Measurements from ENCODE around the gene SYMPK. TPM values are rescaled to one million over a fixed set of nuclear protein-coding genes. Genes with fewer than 3 reads are reported as not detected.

The SYMPK gene
- total RNA-seq, 1 donor from 2014 or later: 70.0 TPM

DNA sequence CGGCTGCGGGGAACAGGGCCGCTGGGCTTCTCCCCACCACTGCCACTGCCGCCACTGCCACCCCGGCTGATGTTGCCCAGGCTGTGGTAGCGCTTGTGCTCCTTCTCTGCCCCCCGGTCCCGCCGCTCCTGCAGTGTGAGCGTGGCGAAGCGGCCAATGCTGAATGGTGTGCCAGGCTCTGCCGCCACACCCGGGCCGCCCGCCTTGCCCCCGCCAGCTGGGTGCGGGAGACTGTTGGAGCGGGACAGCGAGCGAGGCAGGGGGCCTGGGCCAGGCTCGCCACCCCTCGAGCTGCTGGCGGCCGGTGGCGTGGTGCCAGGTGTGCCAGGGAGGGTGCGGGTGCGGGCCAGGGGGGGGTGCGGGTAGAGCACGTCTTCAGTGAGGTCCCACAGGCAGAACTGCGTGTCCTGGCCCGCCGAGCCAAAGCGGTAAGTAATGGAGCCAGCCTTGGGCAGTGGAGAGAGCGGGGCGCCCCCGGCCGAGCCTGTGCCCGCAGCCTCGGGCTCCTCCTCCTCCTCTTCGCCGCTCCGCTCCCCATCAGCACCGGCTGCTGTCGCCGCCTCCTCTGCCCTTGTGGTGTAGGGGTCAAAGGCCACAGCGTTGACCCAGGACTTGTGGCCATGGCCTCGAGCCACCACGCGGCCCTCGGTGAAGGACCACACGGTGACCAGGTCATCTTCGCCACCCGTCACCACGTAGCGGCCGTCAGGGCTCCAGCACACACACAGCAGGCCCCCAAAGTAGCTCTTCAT lies 77.0 kb downstream of the SYMPK start:
- peaks cover 55% of the 10 kb centered on the region for H3K79me2 ChIP-seq (ENCODE audit: insufficient read depth, low read length)
- no peak for TF ChIP-seq EZH2 (IDR thresholded peaks at IDR 0.05; ENCODE audit: insufficient read depth, low read length)
- TF ChIP-seq, protein P1, sequence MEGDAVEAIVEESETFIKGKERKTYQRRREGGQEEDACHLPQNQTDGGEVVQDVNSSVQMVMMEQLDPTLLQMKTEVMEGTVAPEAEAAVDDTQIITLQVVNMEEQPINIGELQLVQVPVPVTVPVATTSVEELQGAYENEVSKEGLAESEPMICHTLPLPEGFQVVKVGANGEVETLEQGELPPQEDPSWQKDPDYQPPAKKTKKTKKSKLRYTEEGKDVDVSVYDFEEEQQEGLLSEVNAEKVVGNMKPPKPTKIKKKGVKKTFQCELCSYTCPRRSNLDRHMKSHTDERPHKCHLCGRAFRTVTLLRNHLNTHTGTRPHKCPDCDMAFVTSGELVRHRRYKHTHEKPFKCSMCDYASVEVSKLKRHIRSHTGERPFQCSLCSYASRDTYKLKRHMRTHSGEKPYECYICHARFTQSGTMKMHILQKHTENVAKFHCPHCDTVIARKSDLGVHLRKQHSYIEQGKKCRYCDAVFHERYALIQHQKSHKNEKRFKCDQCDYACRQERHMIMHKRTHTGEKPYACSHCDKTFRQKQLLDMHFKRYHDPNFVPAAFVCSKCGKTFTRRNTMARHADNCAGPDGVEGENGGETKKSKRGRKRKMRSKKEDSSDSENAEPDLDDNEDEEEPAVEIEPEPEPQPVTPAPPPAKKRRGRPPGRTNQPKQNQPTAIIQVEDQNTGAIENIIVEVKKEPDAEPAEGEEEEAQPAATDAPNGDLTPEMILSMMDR (IDR thresholded peaks at IDR 0.05; ENCODE audit: insufficient read depth, low read depth, low read length): no peak

DNA sequence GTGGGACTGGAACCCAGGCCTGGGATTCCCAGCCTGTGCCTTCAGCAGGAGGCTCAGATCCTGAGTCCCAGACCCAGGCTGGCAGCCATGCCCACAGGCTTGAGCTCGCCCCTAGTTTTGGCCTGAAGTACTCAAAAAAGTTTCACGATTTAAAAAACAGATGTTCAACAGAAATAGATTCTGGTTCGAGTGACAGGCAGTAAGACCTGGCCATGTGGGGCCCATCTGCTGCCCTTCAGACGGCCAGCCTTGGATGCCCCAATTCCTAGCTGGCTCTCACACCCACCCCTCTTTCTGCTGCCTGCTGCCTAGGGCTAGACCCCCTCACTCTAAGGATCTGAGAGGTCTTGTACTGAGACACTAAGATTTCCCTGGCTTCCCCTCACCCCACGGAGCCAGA lies 77.8 kb downstream of the SYMPK start:
- TF ChIP-seq EZH2 (IDR thresholded peaks at IDR 0.05; ENCODE audit: insufficient read depth, low read length): no peak
- TF ChIP-seq, protein P1 (IDR thresholded peaks at IDR 0.05; ENCODE audit: insufficient read depth, low read depth, low read length): no peak

More for the DNA sequence above, 77.0 kb downstream of the SYMPK start:
- Mint-ChIP-seq H3K4me3 (ENCODE audit: unreplicated experiment) (no peak overlapping the region), H3K4me1 (ENCODE audit: low read depth, unreplicated experiment) (peaks cover 18% of the 10 kb centered on the region), H3K9me3 (ENCODE audit: unreplicated experiment) (no peaks in the 10 kb centered on the region), H3K27ac (ENCODE audit: unreplicated experiment) (no peak overlapping the region), H3K36me3 (ENCODE audit: low read depth, unreplicated experiment) (peaks cover 17% of the 10 kb centered on the region), H3K27me3 (ENCODE audit: low read depth, unreplicated experiment) (no peaks in the 10 kb centered on the region)
- no peak for FAIRE-seq
- DNase-seq (ENCODE audit: low read depth): no peak
- no peak overlapping the region for H3K9ac ChIP-seq (ENCODE audit: low read length)
- no peak overlapping the region for H3K4me3 ChIP-seq (ENCODE audit: insufficient read depth, low read depth, low read length)
- no peaks in the 10 kb centered on the region for H3K27me3 ChIP-seq (ENCODE audit: insufficient read depth, low read length)
- peaks cover 71% of the 10 kb centered on the region for H4K20me1 ChIP-seq (ENCODE audit: insufficient read depth, low read length)
- no peak overlapping the region for H3K4me2 ChIP-seq (ENCODE audit: low read length)
- no peak overlapping the region for H3K27ac ChIP-seq (ENCODE audit: low read depth, low read length)
- H3K4me1 ChIP-seq (ENCODE audit: insufficient read depth, low read length): peaks cover 21% of the 10 kb centered on the region
- no peak overlapping the region for H2AFZ ChIP-seq (ENCODE audit: low read depth, low read length)
- no peaks in the 10 kb centered on the region for H3K9me3 ChIP-seq (ENCODE audit: insufficient read depth, low read depth, low read length)
- H3K36me3 ChIP-seq (ENCODE audit: insufficient read depth, low read length): peaks cover 23% of the 10 kb centered on the region

DNA sequence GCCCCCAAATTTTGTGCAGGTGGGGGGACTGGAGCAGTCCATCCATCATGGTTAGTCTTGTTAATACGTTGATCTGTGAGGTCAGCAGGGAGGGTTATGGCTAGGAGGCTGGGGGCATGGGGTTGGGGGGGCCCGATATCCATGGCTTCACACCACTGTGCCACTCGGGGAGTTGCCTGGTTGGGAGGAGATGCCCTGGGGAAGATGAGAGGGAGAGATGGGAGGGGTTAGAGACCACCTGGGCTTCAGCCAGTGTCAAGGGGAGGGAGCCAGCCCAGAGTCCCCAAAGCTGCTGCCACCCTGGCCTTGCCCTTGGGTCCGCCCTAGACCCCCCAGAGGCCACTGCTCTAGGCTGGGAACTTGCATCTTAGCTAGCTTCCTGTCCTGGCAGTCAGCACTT lies 78.9 kb downstream of the SYMPK start:
- TF ChIP-seq, protein P1 (IDR thresholded peaks at IDR 0.05; ENCODE audit: insufficient read depth, low read depth, low read length): no peak
- TF ChIP-seq EZH2 (IDR thresholded peaks at IDR 0.05; ENCODE audit: insufficient read depth, low read length): no peak
- Histone ChIP-seq H4K20me1 (ENCODE audit: insufficient read depth, low read length) (peaks cover 78% of the 10 kb centered on the region), H3K9ac (ENCODE audit: low read length) (no peak overlapping the region), H3K27ac (ENCODE audit: low read depth, low read length) (no peak overlapping the region), H3K4me1 (ENCODE audit: insufficient read depth, low read length) (peaks cover 21% of the 10 kb centered on the region), H2AFZ (ENCODE audit: low read depth, low read length) (no peak overlapping the region), H3K4me2 (ENCODE audit: low read length) (peak overlapping the region; percentile 70), H3K9me3 (ENCODE audit: insufficient read depth, low read depth, low read length) (no peaks in the 10 kb centered on the region), H3K36me3 (ENCODE audit: insufficient read depth, low read length) (peaks cover 18% of the 10 kb centered on the region), H3K27me3 (ENCODE audit: insufficient read depth, low read length) (no peaks in the 10 kb centered on the region), H3K4me3 (ENCODE audit: insufficient read depth, low read depth, low read length) (no peak overlapping the region), H3K79me2 (ENCODE audit: insufficient read depth, low read length) (peaks cover 44% of the 10 kb centered on the region)
- no peak for FAIRE-seq
- H3K27ac Mint-ChIP-seq (ENCODE audit: unreplicated experiment): peak overlapping the region; percentile 89
- peaks cover 16% of the 10 kb centered on the region for H3K36me3 Mint-ChIP-seq (ENCODE audit: low read depth, unreplicated experiment)
- H3K4me3 Mint-ChIP-seq (ENCODE audit: unreplicated experiment): no peak overlapping the region
- DNase-seq (ENCODE audit: low read depth): no peak
- no peaks in the 10 kb centered on the region for H3K9me3 Mint-ChIP-seq (ENCODE audit: unreplicated experiment)
- H3K4me1 Mint-ChIP-seq (ENCODE audit: low read depth, unreplicated experiment): peaks cover 21% of the 10 kb centered on the region
- no peaks in the 10 kb centered on the region for H3K27me3 Mint-ChIP-seq (ENCODE audit: low read depth, unreplicated experiment)

More for the DNA sequence above, 77.8 kb downstream of the SYMPK start:
- Mint-ChIP-seq H3K9me3 (ENCODE audit: unreplicated experiment) (no peaks in the 10 kb centered on the region), H3K27me3 (ENCODE audit: low read depth, unreplicated experiment) (no peaks in the 10 kb centered on the region), H3K4me3 (ENCODE audit: unreplicated experiment) (peak overlapping the region; percentile 34), H3K27ac (ENCODE audit: unreplicated experiment) (no peak overlapping the region), H3K36me3 (ENCODE audit: low read depth, unreplicated experiment) (peaks cover 15% of the 10 kb centered on the region), H3K4me1 (ENCODE audit: low read depth, unreplicated experiment) (peaks cover 17% of the 10 kb centered on the region)
- Histone ChIP-seq H3K79me2 (ENCODE audit: insufficient read depth, low read length) (peaks cover 49% of the 10 kb centered on the region), H3K4me2 (ENCODE audit: low read length) (no peak overlapping the region), H3K4me1 (ENCODE audit: insufficient read depth, low read length) (peaks cover 21% of the 10 kb centered on the region), H3K9me3 (ENCODE audit: insufficient read depth, low read depth, low read length) (no peaks in the 10 kb centered on the region), H2AFZ (ENCODE audit: low read depth, low read length) (no peak overlapping the region), H4K20me1 (ENCODE audit: insufficient read depth, low read length) (peaks cover 75% of the 10 kb centered on the region), H3K27me3 (ENCODE audit: insufficient read depth, low read length) (no peaks in the 10 kb centered on the region), H3K4me3 (ENCODE audit: insufficient read depth, low read depth, low read length) (no peak overlapping the region), H3K36me3 (ENCODE audit: insufficient read depth, low read length) (peaks cover 23% of the 10 kb centered on the region), H3K9ac (ENCODE audit: low read length) (no peak overlapping the region), H3K27ac (ENCODE audit: low read depth, low read length) (no peak overlapping the region)
- DNase-seq (ENCODE audit: low read depth) (no peak), FAIRE-seq (no peak)
